ENCODE measurements around the gene LDB2. TPM values are rescaled to one million over a fixed set of nuclear protein-coding genes. Genes with fewer than 3 reads are reported as not detected.

LDB2 gene
- total and polyA plus RNA-seq, 2 donors from 2014 or later: 26.9 to 59.9 TPM

GRCh38 chr4:16687011-16687410 lies 211.4 kb downstream of the LDB2 start:
- no peak for TF ChIP-seq CTCF (IDR thresholded peaks at IDR 0.05; ENCODE audit: borderline replicate concordance, extremely low read depth, insufficient read depth)
- Histone ChIP-seq H3K9ac (ENCODE audit: low read length in 3 of 3) (no peak overlapping the region), H3K4me3 (ENCODE audit: low read length in 3 of 3) (no peak overlapping the region), H3K27me3 (ENCODE audit: control insufficient read depth, insufficient read depth, low read length) (no peaks in the 10 kb centered on the region), H3K36me3 (ENCODE audit: control insufficient read depth in 2 of 3, insufficient read depth in 3 of 3, low read length in 3 of 3) (no peaks in the 10 kb centered on the region), H3K9me3 (ENCODE audit: control insufficient read depth in 2 of 3, insufficient read depth in 1 of 3, low read length in 3 of 3) (peaks cover 0 to 1% (median 0%) of the 10 kb centered on the region in 3 donors), H3K27ac (ENCODE audit: low read depth in 2 of 2, low read length in 2 of 2) (no peak overlapping the region), H3K4me1 (ENCODE audit: control insufficient read depth in 2 of 3, insufficient read depth in 2 of 3, low read depth in 1 of 3, low read length in 3 of 3) (no peaks in the 10 kb centered on the region)
- no peak for FAIRE-seq
- intact Hi-C loops (cut with DNase I): no loop called here
- DNase-seq: no peak

GRCh38 chr4:16686195-16686594 lies 212.2 kb downstream of the LDB2 start:
- FAIRE-seq: no peak
- Histone ChIP-seq H3K4me1 (ENCODE audit: control insufficient read depth in 2 of 3, insufficient read depth in 2 of 3, low read depth in 1 of 3, low read length in 3 of 3) (no peaks in the 10 kb centered on the region), H3K27me3 (ENCODE audit: control insufficient read depth, insufficient read depth, low read length) (no peaks in the 10 kb centered on the region), H3K9ac (ENCODE audit: low read length in 3 of 3) (no peak overlapping the region), H3K36me3 (ENCODE audit: control insufficient read depth in 2 of 3, insufficient read depth in 3 of 3, low read length in 3 of 3) (no peaks in the 10 kb centered on the region), H3K9me3 (ENCODE audit: control insufficient read depth in 2 of 3, insufficient read depth in 1 of 3, low read length in 3 of 3) (peaks cover 0 to 1% (median 0%) of the 10 kb centered on the region in 3 donors), H3K4me3 (ENCODE audit: low read length in 3 of 3) (no peak overlapping the region), H3K27ac (ENCODE audit: low read depth in 2 of 2, low read length in 2 of 2) (no peak overlapping the region)
- DNase-seq: no peak
- intact Hi-C loops (cut with DNase I): no loop called here
- no peak for TF ChIP-seq CTCF (IDR thresholded peaks at IDR 0.05; ENCODE audit: borderline replicate concordance, extremely low read depth, insufficient read depth)

GRCh38 chr4:16685536-16685935 lies 212.9 kb downstream of the LDB2 start:
- FAIRE-seq (no peak), DNase-seq (no peak)
- Histone ChIP-seq H3K9me3 (ENCODE audit: control insufficient read depth in 2 of 3, insufficient read depth in 1 of 3, low read length in 3 of 3) (no peaks in the 10 kb centered on the region), H3K4me1 (ENCODE audit: control insufficient read depth in 2 of 3, insufficient read depth in 2 of 3, low read depth in 1 of 3, low read length in 3 of 3) (no peaks in the 10 kb centered on the region), H3K9ac (ENCODE audit: low read length in 3 of 3) (no peak overlapping the region), H3K27me3 (ENCODE audit: control insufficient read depth, insufficient read depth, low read length) (no peaks in the 10 kb centered on the region), H3K27ac (ENCODE audit: low read depth in 2 of 2, low read length in 2 of 2) (peak overlapping the region in 1 of 2 donors; percentile 32), H3K4me3 (ENCODE audit: low read length in 3 of 3) (no peak overlapping the region), H3K36me3 (ENCODE audit: control insufficient read depth in 2 of 3, insufficient read depth in 3 of 3, low read length in 3 of 3) (no peaks in the 10 kb centered on the region)
- intact Hi-C loops (cut with DNase I): no loop called here
- no peak for TF ChIP-seq CTCF (IDR thresholded peaks at IDR 0.05; ENCODE audit: borderline replicate concordance, extremely low read depth, insufficient read depth)

GRCh38 chr4:16684935-16685334 lies 213.5 kb downstream of the LDB2 start:
- intact Hi-C loops (cut with DNase I): no loop called here
- Histone ChIP-seq H3K9ac (ENCODE audit: low read length in 3 of 3) (no peak overlapping the region), H3K9me3 (ENCODE audit: control insufficient read depth in 2 of 3, insufficient read depth in 1 of 3, low read length in 3 of 3) (no peaks in the 10 kb centered on the region), H3K4me3 (ENCODE audit: low read length in 3 of 3) (no peak overlapping the region), H3K27me3 (ENCODE audit: control insufficient read depth, insufficient read depth, low read length) (no peaks in the 10 kb centered on the region), H3K4me1 (ENCODE audit: control insufficient read depth in 2 of 3, insufficient read depth in 2 of 3, low read depth in 1 of 3, low read length in 3 of 3) (no peaks in the 10 kb centered on the region), H3K27ac (ENCODE audit: low read depth in 2 of 2, low read length in 2 of 2) (no peak overlapping the region), H3K36me3 (ENCODE audit: control insufficient read depth in 2 of 3, insufficient read depth in 3 of 3, low read length in 3 of 3) (no peaks in the 10 kb centered on the region)
- FAIRE-seq: no peak
- no peak for TF ChIP-seq CTCF (IDR thresholded peaks at IDR 0.05; ENCODE audit: borderline replicate concordance, extremely low read depth, insufficient read depth)
- DNase-seq: no peak

Data from kidney (tissue), 14 donors.